ENCODE measurements around the gene USP32. TPM values are rescaled to one million over a fixed set of nuclear protein-coding genes. Genes with fewer than 3 reads are reported as not detected.

The USP32 gene
- polyA plus RNA-seq, 1 donor (not counting 4 experiments of a cell fraction or from before 2014, with no cell fraction given), result 37.6 TPM

DNA sequence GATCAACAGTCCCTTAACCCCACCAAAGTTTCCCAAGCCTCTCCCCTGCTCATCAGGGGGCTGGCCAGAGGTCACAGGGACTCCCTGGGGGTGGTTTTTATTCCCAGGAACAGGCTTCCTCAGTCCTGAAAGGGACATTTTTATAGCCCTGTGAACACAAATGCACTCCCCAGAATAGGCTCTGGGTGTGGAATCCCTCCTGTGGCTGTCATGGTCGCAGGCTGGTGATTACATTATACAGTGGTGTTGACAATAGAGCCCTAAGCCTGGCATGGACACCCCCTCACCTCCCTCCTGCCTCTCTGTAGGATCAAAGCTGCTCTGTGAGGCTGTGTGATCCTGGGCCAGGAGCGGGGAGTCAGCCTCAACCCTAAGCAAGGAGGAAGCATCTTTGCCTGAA, 243.6 kb downstream of the USP32 start:
- DNase-seq (ENCODE audit: low read depth, low spot score), result no peak
- TF ChIP-seq, protein P1, sequence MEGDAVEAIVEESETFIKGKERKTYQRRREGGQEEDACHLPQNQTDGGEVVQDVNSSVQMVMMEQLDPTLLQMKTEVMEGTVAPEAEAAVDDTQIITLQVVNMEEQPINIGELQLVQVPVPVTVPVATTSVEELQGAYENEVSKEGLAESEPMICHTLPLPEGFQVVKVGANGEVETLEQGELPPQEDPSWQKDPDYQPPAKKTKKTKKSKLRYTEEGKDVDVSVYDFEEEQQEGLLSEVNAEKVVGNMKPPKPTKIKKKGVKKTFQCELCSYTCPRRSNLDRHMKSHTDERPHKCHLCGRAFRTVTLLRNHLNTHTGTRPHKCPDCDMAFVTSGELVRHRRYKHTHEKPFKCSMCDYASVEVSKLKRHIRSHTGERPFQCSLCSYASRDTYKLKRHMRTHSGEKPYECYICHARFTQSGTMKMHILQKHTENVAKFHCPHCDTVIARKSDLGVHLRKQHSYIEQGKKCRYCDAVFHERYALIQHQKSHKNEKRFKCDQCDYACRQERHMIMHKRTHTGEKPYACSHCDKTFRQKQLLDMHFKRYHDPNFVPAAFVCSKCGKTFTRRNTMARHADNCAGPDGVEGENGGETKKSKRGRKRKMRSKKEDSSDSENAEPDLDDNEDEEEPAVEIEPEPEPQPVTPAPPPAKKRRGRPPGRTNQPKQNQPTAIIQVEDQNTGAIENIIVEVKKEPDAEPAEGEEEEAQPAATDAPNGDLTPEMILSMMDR (optimal IDR thresholded peaks at IDR 0.05 in 1 of 3, IDR thresholded peaks at IDR 0.05 in 1 of 3, conservative IDR thresholded peaks at IDR 0.05 in 1 of 3; ENCODE audit: extremely low read depth in 1 of 3, insufficient read depth in 2 of 3, low read length in 3 of 3), result no peak
- no peak for TF ChIP-seq EZH2 (IDR thresholded peaks at IDR 0.05; ENCODE audit: low read length)
- Histone ChIP-seq H3K27ac (ENCODE audit: control insufficient read depth, insufficient read depth, low read length) (no peak overlapping the region), H3K4me3 (ENCODE audit: control insufficient read depth in 2 of 3, extremely low read depth in 1 of 3, insufficient read depth in 2 of 3, low read depth in 1 of 3, low read length in 3 of 3) (no peak overlapping the region), H2AFZ (ENCODE audit: control insufficient read depth, low read length) (no peak overlapping the region), H3K4me1 (ENCODE audit: control insufficient read depth, extremely low read depth, insufficient read depth, low read length) (peaks cover under 1% of the 10 kb centered on the region), H4K20me1 (ENCODE audit: control insufficient read depth, extremely low read depth, insufficient read depth, low read length) (no peaks in the 10 kb centered on the region), H3K9me1 (ENCODE audit: control insufficient read depth, extremely low read depth, insufficient read depth, low read length) (peaks cover 2% of the 10 kb centered on the region), H3K27me3 (ENCODE audit: control insufficient read depth, extremely low read depth, insufficient read depth, low read length) (peaks cover 84% of the 10 kb centered on the region), H3K9me3 (ENCODE audit: control insufficient read depth, low read depth, low read length) (no peaks in the 10 kb centered on the region), H3K79me2 (ENCODE audit: control insufficient read depth, insufficient read depth, low read length) (no peaks in the 10 kb centered on the region), H3K9ac (ENCODE audit: control insufficient read depth, extremely low read depth, insufficient read depth, low read length) (no peak overlapping the region), H3K4me2 (ENCODE audit: control insufficient read depth, extremely low read depth, insufficient read depth, low read depth, low read length) (no peak overlapping the region), H3K36me3 (ENCODE audit: control insufficient read depth in 2 of 2, extremely low read depth in 1 of 2, insufficient read depth in 2 of 2, low read length in 2 of 2) (no peaks in the 10 kb centered on the region)
- dilution Hi-C loops (cut with MboI; ENCODE audit: extremely low pct_ligation_motif_present, low sequenced_read_pairs), result no loop called here
- no peak for FAIRE-seq

DNA sequence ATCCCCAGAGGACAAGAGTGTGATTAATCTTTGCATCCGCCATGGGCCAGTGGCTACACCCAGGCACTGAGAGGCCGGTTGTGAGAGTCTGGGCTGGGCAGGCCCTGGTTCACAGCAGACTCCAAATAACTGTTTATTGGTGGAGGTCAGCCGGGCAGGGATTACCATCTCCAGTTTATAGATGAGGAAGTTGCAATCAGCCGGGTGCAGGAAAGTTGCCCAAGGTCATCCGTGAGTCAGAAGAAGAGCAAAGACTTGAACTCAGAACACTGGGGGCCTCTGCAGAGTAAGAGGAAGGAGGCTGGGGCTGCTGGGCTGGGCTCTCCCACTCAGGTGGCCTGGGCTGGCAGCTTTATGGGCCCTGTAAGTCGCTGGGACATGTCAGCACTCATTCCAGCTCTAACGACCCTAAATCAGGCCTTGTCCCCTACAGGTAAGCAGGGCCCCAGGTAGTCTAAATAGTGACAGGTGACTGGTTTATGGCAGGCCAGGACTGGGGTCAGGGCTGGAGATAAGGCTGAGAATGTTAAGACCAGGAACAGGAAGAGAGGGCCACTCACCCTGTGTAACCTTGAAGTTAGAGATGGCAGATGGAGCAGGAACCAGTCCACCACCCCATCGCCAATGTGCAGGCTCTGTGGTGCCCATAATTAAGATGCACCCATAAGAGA, 244.2 kb downstream of the USP32 start:
- peaks cover 2% of the 10 kb centered on the region for H3K9me1 ChIP-seq (ENCODE audit: control insufficient read depth, extremely low read depth, insufficient read depth, low read length)
- H3K9me3 ChIP-seq (ENCODE audit: control insufficient read depth, low read depth, low read length), result no peaks in the 10 kb centered on the region
- H4K20me1 ChIP-seq (ENCODE audit: control insufficient read depth, extremely low read depth, insufficient read depth, low read length), result no peaks in the 10 kb centered on the region
- FAIRE-seq (no peak), DNase-seq (ENCODE audit: low read depth, low spot score) (no peak)
- no peak overlapping the region for H3K9ac ChIP-seq (ENCODE audit: control insufficient read depth, extremely low read depth, insufficient read depth, low read length)
- H3K36me3 ChIP-seq (ENCODE audit: control insufficient read depth in 2 of 2, extremely low read depth in 1 of 2, insufficient read depth in 2 of 2, low read length in 2 of 2), result no peaks in the 10 kb centered on the region
- peaks cover 87% of the 10 kb centered on the region for H3K27me3 ChIP-seq (ENCODE audit: control insufficient read depth, extremely low read depth, insufficient read depth, low read length)
- no peak overlapping the region for H3K27ac ChIP-seq (ENCODE audit: control insufficient read depth, insufficient read depth, low read length)
- TF ChIP-seq EZH2 (IDR thresholded peaks at IDR 0.05; ENCODE audit: low read length), result no peak
- TF ChIP-seq, protein P1 (optimal IDR thresholded peaks at IDR 0.05 in 1 of 3, IDR thresholded peaks at IDR 0.05 in 1 of 3, conservative IDR thresholded peaks at IDR 0.05 in 1 of 3; ENCODE audit: extremely low read depth in 1 of 3, insufficient read depth in 2 of 3, low read length in 3 of 3), result no peak
- no peak overlapping the region for H2AFZ ChIP-seq (ENCODE audit: control insufficient read depth, low read length)
- H3K4me1 ChIP-seq (ENCODE audit: control insufficient read depth, extremely low read depth, insufficient read depth, low read length), result peaks cover 7% of the 10 kb centered on the region
- H3K4me3 ChIP-seq (ENCODE audit: control insufficient read depth in 2 of 3, extremely low read depth in 1 of 3, insufficient read depth in 2 of 3, low read depth in 1 of 3, low read length in 3 of 3), result no peak overlapping the region
- no peak overlapping the region for H3K4me2 ChIP-seq (ENCODE audit: control insufficient read depth, extremely low read depth, insufficient read depth, low read depth, low read length)
- no peaks in the 10 kb centered on the region for H3K79me2 ChIP-seq (ENCODE audit: control insufficient read depth, insufficient read depth, low read length)
- dilution Hi-C loops (cut with MboI; ENCODE audit: extremely low pct_ligation_motif_present, low sequenced_read_pairs), result no loop called here
